Measurements from ENCODE around the gene QPCT. TPM values are rescaled to one million over a fixed set of nuclear protein-coding genes. Genes with fewer than 3 reads are reported as not detected.

The QPCT gene
- total RNA-seq, 1 donor from 2014 or later = 2.7 TPM

- Mint-ChIP-seq H3K36me3 (ENCODE audit: insufficient read depth) (no peaks in the 10 kb centered on the region), H3K27me3 (no peaks in the 10 kb centered on the region), H3K4me1 (ENCODE audit: low read depth) (no peaks in the 10 kb centered on the region), H3K9me3 (ENCODE audit: low read depth) (no peaks in the 10 kb centered on the region), H3K27ac (no peak overlapping the region), H3K4me3 (ENCODE audit: low read depth) (no peak overlapping the region)
- TF ChIP-seq, protein P1, sequence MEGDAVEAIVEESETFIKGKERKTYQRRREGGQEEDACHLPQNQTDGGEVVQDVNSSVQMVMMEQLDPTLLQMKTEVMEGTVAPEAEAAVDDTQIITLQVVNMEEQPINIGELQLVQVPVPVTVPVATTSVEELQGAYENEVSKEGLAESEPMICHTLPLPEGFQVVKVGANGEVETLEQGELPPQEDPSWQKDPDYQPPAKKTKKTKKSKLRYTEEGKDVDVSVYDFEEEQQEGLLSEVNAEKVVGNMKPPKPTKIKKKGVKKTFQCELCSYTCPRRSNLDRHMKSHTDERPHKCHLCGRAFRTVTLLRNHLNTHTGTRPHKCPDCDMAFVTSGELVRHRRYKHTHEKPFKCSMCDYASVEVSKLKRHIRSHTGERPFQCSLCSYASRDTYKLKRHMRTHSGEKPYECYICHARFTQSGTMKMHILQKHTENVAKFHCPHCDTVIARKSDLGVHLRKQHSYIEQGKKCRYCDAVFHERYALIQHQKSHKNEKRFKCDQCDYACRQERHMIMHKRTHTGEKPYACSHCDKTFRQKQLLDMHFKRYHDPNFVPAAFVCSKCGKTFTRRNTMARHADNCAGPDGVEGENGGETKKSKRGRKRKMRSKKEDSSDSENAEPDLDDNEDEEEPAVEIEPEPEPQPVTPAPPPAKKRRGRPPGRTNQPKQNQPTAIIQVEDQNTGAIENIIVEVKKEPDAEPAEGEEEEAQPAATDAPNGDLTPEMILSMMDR (IDR thresholded peaks at IDR 0.05; ENCODE audit: unreplicated experiment) = no peak
- DNase-seq (ENCODE audit: low spot score, unreplicated experiment) = no peak
These were observed 3.8 kb upstream of the QPCT start for GRCh38 chr2:37340637-37341036.

DNA sequence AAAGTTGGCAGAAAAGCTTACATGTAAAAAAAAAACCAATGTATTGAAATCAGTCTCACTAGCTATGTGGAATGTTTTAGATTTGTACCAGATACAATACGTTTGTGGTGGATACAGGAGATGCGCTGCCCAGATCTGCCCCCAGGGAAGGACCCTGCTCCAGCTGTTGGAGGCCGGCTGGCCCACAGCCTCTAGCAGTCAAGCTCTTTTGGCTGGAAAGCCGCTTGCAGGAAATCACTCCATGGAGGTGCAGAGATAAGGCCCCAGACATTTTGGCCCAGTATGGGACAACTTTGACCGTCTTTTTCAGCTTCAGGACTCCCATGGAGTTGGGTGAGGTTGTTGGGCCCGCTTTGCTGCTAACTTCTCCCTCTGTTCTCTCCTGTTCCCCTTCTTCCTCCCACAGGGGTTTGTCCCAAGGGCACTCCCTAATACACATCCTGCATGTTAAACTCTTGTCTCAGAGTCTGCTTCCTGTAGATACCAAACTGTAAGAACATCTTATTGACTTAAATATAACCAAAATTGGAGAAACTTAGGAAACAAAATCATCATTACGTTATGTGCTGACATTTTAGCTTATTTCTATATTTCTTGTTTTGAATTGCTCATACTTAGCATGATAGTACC lies 1.7 kb upstream of the QPCT start:
- DNase-seq (ENCODE audit: low spot score, unreplicated experiment) = no peak
- H3K36me3 Mint-ChIP-seq (ENCODE audit: insufficient read depth) = no peaks in the 10 kb centered on the region
- H3K4me1 Mint-ChIP-seq (ENCODE audit: low read depth) = no peaks in the 10 kb centered on the region
- TF ChIP-seq, protein P1 (IDR thresholded peaks at IDR 0.05; ENCODE audit: unreplicated experiment) = no peak
- H3K4me3 Mint-ChIP-seq (ENCODE audit: low read depth) = no peak overlapping the region
- H3K27ac Mint-ChIP-seq = no peak overlapping the region
- no peaks in the 10 kb centered on the region for H3K9me3 Mint-ChIP-seq (ENCODE audit: low read depth)
- no peaks in the 10 kb centered on the region for H3K27me3 Mint-ChIP-seq

DNA sequence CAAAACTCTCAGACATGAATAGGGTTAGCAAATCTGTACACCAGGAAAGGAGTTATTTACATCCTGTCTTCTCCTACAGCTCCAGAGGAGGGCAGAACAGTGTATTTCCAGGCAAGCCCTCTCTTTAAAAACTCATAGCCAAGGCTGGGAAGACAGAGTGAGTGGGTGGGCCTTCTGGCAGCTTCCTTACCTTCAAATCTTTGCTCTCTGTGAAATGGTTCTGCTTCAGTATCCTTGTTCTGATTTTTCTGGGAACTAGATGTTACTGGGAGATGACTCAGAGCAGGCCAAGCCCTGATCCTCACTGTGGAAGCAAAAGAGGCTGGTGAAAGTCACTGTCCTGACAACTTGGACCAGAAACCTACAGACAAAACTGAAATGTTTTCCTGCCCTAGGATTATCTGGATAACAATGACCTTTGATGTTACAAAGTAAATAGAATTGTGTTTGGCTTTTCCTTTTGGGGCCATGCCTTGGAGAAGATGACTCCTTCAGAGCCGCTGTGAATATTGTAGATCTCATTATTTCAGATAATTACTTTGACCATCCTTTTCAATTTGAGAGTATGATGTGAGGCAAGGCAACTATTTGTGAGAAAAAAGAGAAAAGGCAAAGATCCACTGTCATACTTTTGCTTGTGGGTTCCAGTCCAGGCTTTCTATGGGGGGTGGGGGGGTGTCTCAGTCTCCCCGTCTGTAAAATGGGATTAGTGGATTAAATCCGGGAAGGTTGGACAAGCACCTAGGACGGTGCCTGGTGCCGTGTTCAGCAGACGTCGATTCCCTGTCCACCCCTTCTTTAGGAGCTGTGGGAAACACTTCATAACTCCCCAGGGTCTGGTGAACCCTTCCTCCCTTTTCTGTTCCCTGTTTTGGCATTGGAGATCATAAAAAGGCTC lies 644 bp upstream of the QPCT start:
- no peak overlapping the region for H3K4me3 Mint-ChIP-seq (ENCODE audit: low read depth)
- H3K27ac Mint-ChIP-seq = no peak overlapping the region

GRCh38 chr2:37348155-37348554 lies 3.7 kb downstream of the QPCT start:
- H3K27ac Mint-ChIP-seq = no peak overlapping the region
- peaks cover 12% of the 10 kb centered on the region for H3K4me1 Mint-ChIP-seq (ENCODE audit: low read depth)
- DNase-seq (ENCODE audit: low spot score, unreplicated experiment) = no peak
- no peaks in the 10 kb centered on the region for H3K36me3 Mint-ChIP-seq (ENCODE audit: insufficient read depth)
- H3K27me3 Mint-ChIP-seq = no peaks in the 10 kb centered on the region
- no peaks in the 10 kb centered on the region for H3K9me3 Mint-ChIP-seq (ENCODE audit: low read depth)
- TF ChIP-seq, protein P1 (IDR thresholded peaks at IDR 0.05; ENCODE audit: unreplicated experiment) = no peak
- no peak overlapping the region for H3K4me3 Mint-ChIP-seq (ENCODE audit: low read depth)

More for the DNA sequence above, 644 bp upstream of the QPCT start:
- H3K9me3 Mint-ChIP-seq (ENCODE audit: low read depth) = no peaks in the 10 kb centered on the region
- H3K27me3 Mint-ChIP-seq = no peaks in the 10 kb centered on the region
- DNase-seq (ENCODE audit: low spot score, unreplicated experiment) = no peak
- TF ChIP-seq, protein P1 (IDR thresholded peaks at IDR 0.05; ENCODE audit: unreplicated experiment) = peak; percentile 34
- H3K36me3 Mint-ChIP-seq (ENCODE audit: insufficient read depth) = no peaks in the 10 kb centered on the region
- no peaks in the 10 kb centered on the region for H3K4me1 Mint-ChIP-seq (ENCODE audit: low read depth)

GRCh38 chr2:37349231-37349860 lies 4.9 kb downstream of the QPCT start:
- Mint-ChIP-seq H3K4me3 (ENCODE audit: low read depth) (no peak overlapping the region), H3K36me3 (ENCODE audit: insufficient read depth) (no peaks in the 10 kb centered on the region), H3K27ac (no peak overlapping the region), H3K9me3 (ENCODE audit: low read depth) (no peaks in the 10 kb centered on the region), H3K4me1 (ENCODE audit: low read depth) (peaks cover 12% of the 10 kb centered on the region), H3K27me3 (no peaks in the 10 kb centered on the region)
- TF ChIP-seq, protein P1 (IDR thresholded peaks at IDR 0.05; ENCODE audit: unreplicated experiment) = no peak
- DNase-seq (ENCODE audit: low spot score, unreplicated experiment) = no peak

Measured in progenitor cell of endocrine pancreas (in vitro differentiated cells).